Activated T-cell treated with anti-CD3 and anti-CD28 coated beads, Interleukin-2, amount 50 U/mL, for 48 hours (primary cell): ENCODE measurements around the gene MIER2.

Source experiments
- DNase-seq, 2 experiments: peaks; one replicate each; pipeline ENCODE4 v3.0.0-alpha.2; 2020

Gene MIER2

GRCh38 chr19:328025-328505, 16.5 kb downstream of the MIER2 start:
- DNase-seq, result no peak

DNA sequence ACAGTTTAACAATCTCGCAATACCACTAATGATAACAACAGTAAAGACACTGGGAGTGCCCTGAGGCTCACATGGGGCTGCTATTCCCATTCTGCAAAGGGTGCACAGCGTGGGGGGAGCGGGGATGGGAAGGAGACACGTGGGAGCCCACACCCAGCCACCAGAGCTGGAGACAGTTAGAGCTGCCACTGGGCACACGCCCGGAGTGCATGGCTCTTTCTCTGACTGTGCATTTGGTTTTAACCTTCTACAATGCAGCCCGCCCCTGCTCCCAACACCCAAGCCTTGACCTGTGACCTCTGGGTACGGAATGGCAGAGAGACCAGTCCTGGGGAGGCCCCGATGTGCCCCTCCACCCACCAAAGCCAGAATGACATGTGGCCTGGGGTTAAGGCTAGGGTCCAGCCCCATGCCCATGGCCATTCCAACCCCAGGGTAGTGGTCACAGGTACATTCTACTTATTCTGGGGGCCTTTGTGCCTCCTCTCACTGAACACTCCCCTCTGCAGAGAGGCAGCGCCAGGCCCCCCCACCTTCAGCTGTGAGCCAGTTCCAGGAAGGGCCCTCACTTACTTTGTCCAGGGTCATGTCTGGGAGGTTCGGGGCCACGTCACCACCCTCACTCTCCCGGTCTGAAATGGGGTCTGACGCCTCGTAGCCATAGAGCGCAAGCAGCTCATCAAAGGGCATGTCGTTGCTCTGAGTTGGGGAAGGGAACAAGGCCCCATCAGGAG, 17.1 kb downstream of the MIER2 start:
- no peak for DNase-seq

DNA sequence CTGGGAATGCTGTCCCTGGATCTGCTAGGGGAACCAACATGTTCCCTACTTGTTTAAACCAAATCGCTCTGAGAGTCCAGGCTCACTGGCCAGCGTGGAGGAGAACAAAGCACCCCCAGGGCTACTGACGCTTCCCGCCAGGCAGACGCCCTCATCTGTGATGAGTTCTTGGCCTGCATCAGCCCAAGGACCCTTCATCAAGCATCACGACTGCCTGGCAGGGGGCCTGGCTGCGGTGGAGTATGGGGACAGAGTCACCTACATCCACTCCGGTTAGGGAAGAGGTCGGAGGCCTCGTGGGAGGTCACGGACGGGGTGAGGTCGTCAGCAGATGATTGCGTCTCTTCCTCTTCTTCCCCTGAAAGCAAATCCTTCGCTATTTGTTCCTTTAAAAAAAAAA, 17.7 kb downstream of the MIER2 start:
- no peak for DNase-seq

GRCh38 chr19:325937-326565, 18.5 kb downstream of the MIER2 start:
- no peak for DNase-seq

GRCh38 chr19:325173-325936, 19.2 kb downstream of the MIER2 start:
- no peak for DNase-seq

DNA sequence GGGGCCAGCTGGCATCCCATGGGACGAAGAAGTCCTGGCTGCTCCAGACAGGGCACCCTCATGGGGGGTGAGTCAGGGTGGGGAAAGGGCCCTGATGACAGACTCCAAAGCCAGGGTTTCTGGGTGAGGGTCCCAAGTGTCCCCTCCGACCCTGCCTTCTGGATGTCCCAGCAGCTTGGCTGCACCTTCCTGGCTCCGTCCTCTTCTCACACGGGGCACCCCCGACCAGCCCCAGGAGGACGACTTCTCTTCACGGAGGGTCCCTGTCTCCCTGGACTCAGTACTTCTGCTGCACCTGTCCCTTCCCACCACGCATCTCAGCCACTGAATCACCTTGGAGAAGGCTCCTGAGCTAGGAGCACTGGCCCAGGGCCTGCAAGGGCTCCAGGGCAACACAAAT, 19.9 kb downstream of the MIER2 start:
- DNase-seq, result no peak

- no peak for DNase-seq
Observed at GRCh38 chr19:322616-323015, 22.0 kb downstream of the MIER2 start.

DNA sequence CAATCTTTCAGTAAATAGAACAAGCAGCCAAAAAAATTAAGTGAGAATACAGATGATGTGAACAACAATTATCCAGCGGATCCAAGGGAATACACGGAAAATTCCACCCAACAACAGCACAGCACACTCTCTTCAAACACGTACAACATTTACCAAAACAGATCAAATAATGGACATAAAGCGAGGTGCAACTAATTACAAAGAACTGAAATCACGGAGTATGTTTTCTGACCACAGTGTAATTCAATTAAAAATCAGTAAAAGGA, 26.2 kb downstream of the MIER2 start:
- DNase-seq, result no peak

GRCh38 chr19:317710-318508, 26.7 kb downstream of the MIER2 start:
- no peak for DNase-seq

GRCh38 chr19:315811-316210, 28.8 kb downstream of the MIER2 start:
- DNase-seq, result no peak

DNA sequence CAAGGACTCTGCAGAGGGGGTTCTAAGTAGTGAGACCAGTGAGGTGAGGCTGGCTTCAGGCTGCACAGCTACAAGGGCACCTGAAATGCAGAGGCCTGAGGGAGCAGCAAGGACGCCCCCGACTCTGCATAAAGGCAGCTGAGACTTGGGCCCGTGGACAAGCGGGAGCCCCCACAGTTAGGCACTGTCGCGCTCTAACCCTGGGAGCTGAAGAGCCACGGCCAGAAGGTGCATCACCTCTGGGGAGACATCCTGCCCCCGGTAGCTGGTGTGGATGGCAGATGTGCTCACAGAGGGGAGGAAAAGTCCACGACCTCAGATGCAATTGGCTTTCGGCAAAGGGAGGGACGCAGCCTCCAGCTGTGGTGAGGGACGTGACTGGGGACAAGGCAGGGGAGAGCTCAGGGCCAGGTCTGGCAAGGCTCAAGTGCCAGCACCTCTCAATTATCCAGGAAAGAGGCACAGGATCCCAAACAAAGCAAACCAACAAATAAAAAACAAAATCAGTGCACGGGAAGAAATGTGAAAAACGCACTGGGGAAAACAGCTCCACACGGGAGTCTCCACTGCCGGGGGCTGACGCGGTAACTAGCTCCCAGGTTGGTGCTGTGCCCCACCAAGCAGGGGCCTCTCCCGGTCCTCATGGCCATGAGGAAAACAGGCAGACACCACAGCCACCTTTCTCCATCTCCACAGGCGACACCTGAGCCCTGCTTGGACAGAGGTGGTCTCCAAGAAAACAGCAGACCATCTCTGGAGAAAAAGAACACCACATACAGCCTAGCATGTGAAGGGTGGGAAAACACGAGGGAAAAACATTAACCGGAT, 30.4 kb downstream of the MIER2 start:
- DNase-seq, result no peak

DNA sequence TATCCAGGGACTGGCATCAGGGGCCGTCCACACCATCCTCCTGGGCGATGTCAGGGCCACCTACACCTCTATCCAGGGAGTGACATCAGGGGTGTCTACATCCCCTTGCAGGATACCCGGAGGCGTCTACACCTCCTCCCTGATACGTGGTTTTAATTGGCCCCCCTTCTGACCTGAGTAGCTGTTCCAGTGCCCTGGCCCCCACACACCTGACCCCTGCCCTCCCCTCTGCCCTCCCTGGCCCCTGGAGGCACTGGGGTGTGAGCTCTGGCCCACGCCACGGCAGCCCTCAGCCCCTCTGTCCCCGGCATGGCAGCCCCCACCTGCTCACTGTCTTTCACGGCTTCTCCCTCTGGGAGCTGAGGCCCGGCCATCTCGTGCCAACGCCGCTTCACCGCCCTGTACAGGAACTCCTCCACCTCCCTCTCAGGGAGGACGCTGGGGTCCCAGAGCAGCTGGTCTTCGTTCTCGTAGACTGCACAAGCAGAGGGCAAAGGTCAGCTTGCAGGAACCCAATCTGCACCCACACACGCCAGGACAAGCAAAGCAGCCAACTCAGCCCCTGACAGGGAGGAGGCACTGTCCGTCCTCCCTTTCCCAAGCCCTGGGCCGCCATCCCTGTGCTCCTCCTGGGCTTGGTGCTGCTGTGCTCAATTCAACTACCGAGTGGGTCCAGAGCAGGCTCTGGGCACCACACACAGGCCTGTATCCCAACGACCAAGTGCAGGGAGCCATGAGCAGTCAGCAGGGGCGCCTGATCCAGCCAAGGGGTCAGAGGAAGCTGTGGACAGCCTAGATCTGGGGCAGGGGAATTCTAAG, 31.2 kb downstream of the MIER2 start:
- DNase-seq, result no peak

DNA sequence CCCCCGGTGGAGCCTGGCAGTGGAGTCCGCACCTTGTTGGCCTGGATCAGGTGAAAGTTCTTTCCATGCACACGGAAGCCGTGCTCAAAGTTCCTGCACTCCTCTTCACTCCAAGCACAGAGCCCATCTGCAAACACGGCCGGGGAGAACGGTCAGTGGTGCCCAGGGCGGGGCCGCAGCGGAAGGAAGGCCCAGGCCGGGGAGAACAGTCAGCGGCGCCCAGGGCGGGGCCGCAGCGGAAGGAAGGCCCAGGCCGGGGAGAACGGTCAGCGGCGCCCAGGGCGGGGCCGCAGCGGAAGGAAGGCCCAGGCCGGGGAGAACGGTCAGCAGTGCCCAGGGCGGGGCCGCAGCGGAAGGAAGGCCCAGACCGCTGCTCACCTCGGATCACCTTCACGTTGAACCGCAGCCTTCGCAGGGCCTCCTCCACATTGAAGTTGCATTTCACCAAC, 32.8 kb downstream of the MIER2 start:
- DNase-seq, result no peak

- DNase-seq, result no peak
Observed at GRCh38 chr19:310781-311496, 33.7 kb downstream of the MIER2 start.

GRCh38 chr19:310141-310651, 34.4 kb downstream of the MIER2 start:
- no peak for DNase-seq

- DNase-seq, result no peak
Observed at GRCh38 chr19:309206-309565, 35.4 kb downstream of the MIER2 start.

GRCh38 chr19:308471-309205, 36.0 kb downstream of the MIER2 start:
- no peak for DNase-seq

GRCh38 chr19:307793-308420, 36.7 kb downstream of the MIER2 start:
- no peak for DNase-seq

- no peak for DNase-seq
Observed at GRCh38 chr19:307111-307531, 37.5 kb downstream of the MIER2 start.
